ENCODE measurements around the gene AGTRAP. TPM values are rescaled to one million over a fixed set of nuclear protein-coding genes. Genes with fewer than 3 reads are reported as not detected.

AGTRAP gene
- total and polyA plus RNA-seq, 9 of the 15 experiments (the other 6 are each of a cell fraction or from before 2014, with no cell fraction given): 26.8 to 105 (median 57.5) TPM

DNA sequence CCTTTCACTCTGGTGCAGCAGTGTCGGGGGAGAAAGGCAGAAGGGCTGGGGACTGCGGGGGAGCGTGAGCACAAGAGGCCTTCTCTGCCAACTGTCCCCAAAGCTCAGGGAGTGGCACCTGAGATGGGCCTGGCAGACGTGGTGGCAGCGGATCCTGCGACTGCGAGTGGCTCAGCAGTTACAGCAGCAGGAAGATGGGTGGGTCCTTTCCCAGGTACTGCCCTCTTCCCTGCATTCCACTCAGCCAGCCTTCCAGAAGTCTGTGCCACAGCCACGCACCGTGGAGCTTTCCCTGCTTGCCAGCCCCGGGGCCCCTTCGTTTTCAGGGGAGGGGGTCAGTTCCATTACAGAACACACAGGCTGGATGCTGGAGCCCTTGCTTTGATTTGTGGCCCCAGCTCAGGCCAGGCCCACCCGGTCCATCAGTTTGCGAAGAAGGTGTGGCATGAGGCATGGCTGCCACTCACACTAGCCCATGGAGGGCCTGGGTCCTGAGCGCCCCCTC, 52.7 kb downstream of the AGTRAP start (continued):
- TF ChIP-seq FUS (optimal IDR thresholded peaks at IDR 0.05; ENCODE audit: low read depth, low read length) (no peak), ZNF143 (CRISPR knock-in tag; IDR thresholded peaks at IDR 0.05) (no peak), FOXP1 (CRISPR knock-in tag; IDR thresholded peaks at IDR 0.05) (no peak), KAT2B (IDR thresholded peaks at IDR 0.05; ENCODE audit: low read depth, low read length) (no peak), HDAC6 (IDR thresholded peaks at IDR 0.05; ENCODE audit: low read depth, low read length) (no peak), KDM4B (IDR thresholded peaks at IDR 0.05; ENCODE audit: borderline replicate concordance in 2 of 2, low read depth in 1 of 2) (no peak), BRF1 (IDR thresholded peaks at IDR 0.05; ENCODE audit: borderline replicate concordance, extremely low read depth, insufficient read length) (no peak), TEAD2 (tag; IDR thresholded peaks at IDR 0.05) (no peak), CBX3 (IDR thresholded peaks at IDR 0.05; ENCODE audit: borderline replicate concordance in 1 of 2, low read length in 2 of 2) (no peak), POLR2G (IDR thresholded peaks at IDR 0.05; ENCODE audit: low read depth, low read length) (peak; percentile 58), GABPA (tag; conservative IDR thresholded peaks at IDR 0.05; ENCODE audit: low read depth) (no peak), HDGF (IDR thresholded peaks at IDR 0.05) (no peak), SRSF1 (IDR thresholded peaks at IDR 0.05; ENCODE audit: low read depth, low read length) (no peak), ZNF695 (CRISPR knock-in tag; IDR thresholded peaks at IDR 0.05) (no peak)
- TF ChIP-seq, protein P1, sequence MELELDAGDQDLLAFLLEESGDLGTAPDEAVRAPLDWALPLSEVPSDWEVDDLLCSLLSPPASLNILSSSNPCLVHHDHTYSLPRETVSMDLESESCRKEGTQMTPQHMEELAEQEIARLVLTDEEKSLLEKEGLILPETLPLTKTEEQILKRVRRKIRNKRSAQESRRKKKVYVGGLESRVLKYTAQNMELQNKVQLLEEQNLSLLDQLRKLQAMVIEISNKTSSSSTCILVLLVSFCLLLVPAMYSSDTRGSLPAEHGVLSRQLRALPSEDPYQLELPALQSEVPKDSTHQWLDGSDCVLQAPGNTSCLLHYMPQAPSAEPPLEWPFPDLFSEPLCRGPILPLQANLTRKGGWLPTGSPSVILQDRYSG (tag; conservative IDR thresholded peaks at IDR 0.05; ENCODE audit: low read depth): no peak
- TF ChIP-seq, protein P2, sequence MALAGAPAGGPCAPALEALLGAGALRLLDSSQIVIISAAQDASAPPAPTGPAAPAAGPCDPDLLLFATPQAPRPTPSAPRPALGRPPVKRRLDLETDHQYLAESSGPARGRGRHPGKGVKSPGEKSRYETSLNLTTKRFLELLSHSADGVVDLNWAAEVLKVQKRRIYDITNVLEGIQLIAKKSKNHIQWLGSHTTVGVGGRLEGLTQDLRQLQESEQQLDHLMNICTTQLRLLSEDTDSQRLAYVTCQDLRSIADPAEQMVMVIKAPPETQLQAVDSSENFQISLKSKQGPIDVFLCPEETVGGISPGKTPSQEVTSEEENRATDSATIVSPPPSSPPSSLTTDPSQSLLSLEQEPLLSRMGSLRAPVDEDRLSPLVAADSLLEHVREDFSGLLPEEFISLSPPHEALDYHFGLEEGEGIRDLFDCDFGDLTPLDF (CRISPR knock-in tag; IDR thresholded peaks at IDR 0.05): no peak
- TF ChIP-seq, protein P3, sequence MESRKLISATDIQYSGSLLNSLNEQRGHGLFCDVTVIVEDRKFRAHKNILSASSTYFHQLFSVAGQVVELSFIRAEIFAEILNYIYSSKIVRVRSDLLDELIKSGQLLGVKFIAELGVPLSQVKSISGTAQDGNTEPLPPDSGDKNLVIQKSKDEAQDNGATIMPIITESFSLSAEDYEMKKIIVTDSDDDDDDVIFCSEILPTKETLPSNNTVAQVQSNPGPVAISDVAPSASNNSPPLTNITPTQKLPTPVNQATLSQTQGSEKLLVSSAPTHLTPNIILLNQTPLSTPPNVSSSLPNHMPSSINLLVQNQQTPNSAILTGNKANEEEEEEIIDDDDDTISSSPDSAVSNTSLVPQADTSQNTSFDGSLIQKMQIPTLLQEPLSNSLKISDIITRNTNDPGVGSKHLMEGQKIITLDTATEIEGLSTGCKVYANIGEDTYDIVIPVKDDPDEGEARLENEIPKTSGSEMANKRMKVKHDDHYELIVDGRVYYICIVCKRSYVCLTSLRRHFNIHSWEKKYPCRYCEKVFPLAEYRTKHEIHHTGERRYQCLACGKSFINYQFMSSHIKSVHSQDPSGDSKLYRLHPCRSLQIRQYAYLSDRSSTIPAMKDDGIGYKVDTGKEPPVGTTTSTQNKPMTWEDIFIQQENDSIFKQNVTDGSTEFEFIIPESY (CRISPR knock-in tag; IDR thresholded peaks at IDR 0.05): no peak; the same call in 1 of the 2 replicates
- TF ChIP-seq, protein P4, sequence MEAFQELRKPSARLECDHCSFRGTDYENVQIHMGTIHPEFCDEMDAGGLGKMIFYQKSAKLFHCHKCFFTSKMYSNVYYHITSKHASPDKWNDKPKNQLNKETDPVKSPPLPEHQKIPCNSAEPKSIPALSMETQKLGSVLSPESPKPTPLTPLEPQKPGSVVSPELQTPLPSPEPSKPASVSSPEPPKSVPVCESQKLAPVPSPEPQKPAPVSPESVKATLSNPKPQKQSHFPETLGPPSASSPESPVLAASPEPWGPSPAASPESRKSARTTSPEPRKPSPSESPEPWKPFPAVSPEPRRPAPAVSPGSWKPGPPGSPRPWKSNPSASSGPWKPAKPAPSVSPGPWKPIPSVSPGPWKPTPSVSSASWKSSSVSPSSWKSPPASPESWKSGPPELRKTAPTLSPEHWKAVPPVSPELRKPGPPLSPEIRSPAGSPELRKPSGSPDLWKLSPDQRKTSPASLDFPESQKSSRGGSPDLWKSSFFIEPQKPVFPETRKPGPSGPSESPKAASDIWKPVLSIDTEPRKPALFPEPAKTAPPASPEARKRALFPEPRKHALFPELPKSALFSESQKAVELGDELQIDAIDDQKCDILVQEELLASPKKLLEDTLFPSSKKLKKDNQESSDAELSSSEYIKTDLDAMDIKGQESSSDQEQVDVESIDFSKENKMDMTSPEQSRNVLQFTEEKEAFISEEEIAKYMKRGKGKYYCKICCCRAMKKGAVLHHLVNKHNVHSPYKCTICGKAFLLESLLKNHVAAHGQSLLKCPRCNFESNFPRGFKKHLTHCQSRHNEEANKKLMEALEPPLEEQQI (IDR thresholded peaks at IDR 0.05): no peak
- TF ChIP-seq, protein P5, sequence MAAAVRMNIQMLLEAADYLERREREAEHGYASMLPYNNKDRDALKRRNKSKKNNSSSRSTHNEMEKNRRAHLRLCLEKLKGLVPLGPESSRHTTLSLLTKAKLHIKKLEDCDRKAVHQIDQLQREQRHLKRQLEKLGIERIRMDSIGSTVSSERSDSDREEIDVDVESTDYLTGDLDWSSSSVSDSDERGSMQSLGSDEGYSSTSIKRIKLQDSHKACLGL (CRISPR knock-in tag; IDR thresholded peaks at IDR 0.05; ENCODE audit: borderline replicate concordance, poor library complexity, severe bottlenecking): no peak
